Tibial artery (tissue), 4 donors: ENCODE measurements around the gene UROD.

Source experiments
- DNase-seq, 2 donors: peaks; one replicate each; pipeline ENCODE4 v3.0.0-alpha.2; 2019
- H3K27ac ChIP-seq, 2 donors: fragments of 200-600 bp; sonication (generic) in 1 of 2; 1 replicate in 1 of 2; 2 replicates in 1 of 2; pipeline ENCODE4 v1.5.1; 2018 to 2019; ENCODE audit warnings: mild to moderate bottlenecking in 1 of 2
- H3K27me3 ChIP-seq, 2 donors: fragments of 200-600 bp; sonication (generic) in 1 of 2; one replicate each; pipeline versions ENCODE4 v1.5.1 to v1.6.0; 2016 to 2019
- H3K36me3 ChIP-seq, 3 donors: fragments of 200-600 bp; sonication (generic) in 2 of 3; one replicate each; pipeline ENCODE4 v1.5.1; 2016 to 2019; ENCODE audit warnings: mild to moderate bottlenecking in 2 of 3
- H3K4me1 ChIP-seq, 4 donors: fragments of 200-600 bp; sonication (generic) in 2 of 4; 1 replicate in 3 of 4; 2 replicates in 1 of 4; pipeline ENCODE4 v1.5.1; 2016 to 2019
- H3K4me3 ChIP-seq, 2 donors: fragments of 200-600 bp; sonication (generic) in 1 of 2; 1 replicate in 1 of 2; 2 replicates in 1 of 2; pipeline ENCODE4 v1.5.1; 2018 to 2019; ENCODE audit warnings: mild to moderate bottlenecking in 2 of 2
- H3K9me3 ChIP-seq, 3 donors: fragments of 200-600 bp; sonication (generic) in 1 of 3; one replicate each; pipeline ENCODE4 v1.5.1; 2016 to 2019
- CTCF ChIP-seq, 2 experiments: fragments of 200-600 bp in 1 of 2; fragments of 450-650 bp in 1 of 2; IDR thresholded peaks; one replicate each; pipeline ENCODE4 v1.5.1; 2017 to 2019; ENCODE audit warnings: antibody characterized with exemption in 2 of 2, mild to moderate bottlenecking in 1 of 2, moderate library complexity in 1 of 2
- intact Hi-C: fragments of 100-400 bp; cut with DNase I; formaldehyde crosslinking; loops from one replicate; pipeline ENCODE4 v1.15.0; 2023; ENCODE audit warnings: low total_unique reads

Gene UROD

GRCh38 chr1:45008516-45008915 lies 3.5 kb upstream of the UROD start:
- Histone ChIP-seq H3K9me3 (no peaks in the 10 kb centered on the region), H3K36me3 (peaks cover 58 to 60% (median 59%) of the 10 kb centered on the region in 3 donors), H3K27ac (no peak overlapping the region), H3K4me3 (no peak overlapping the region), H3K27me3 (no peaks in the 10 kb centered on the region), H3K4me1 (peaks cover 5 to 37% (median 33%) of the 10 kb centered on the region in 4 donors)
- TF ChIP-seq CTCF (IDR thresholded peaks at IDR 0.05) = no peak
- intact Hi-C loops = loop anchor here (10.0 kb wide), 1 partner anchor 284 kb away; no protein-coding TSS in a partner anchor
- DNase-seq = no peak

GRCh38 chr1:45009296-45009865 lies 2.7 kb upstream of the UROD start:
- H3K9me3 ChIP-seq = no peaks in the 10 kb centered on the region
- peaks cover 5 to 45% (median 40%) of the 10 kb centered on the region in 4 donors for H3K4me1 ChIP-seq
- no peaks in the 10 kb centered on the region for H3K27me3 ChIP-seq
- no peak for DNase-seq
- peaks cover 49 to 51% (median 51%) of the 10 kb centered on the region in 3 donors for H3K36me3 ChIP-seq
- intact Hi-C loops = loop anchor here (10.0 kb wide), 1 partner anchor 285 kb away; no protein-coding TSS in a partner anchor
- H3K4me3 ChIP-seq = peak overlapping the region; percentile 86 to 95
- TF ChIP-seq CTCF (IDR thresholded peaks at IDR 0.05) = no peak
- peak overlapping the region; percentile 85 to 86 for H3K27ac ChIP-seq

- H3K4me1 ChIP-seq = peaks cover 5 to 50% (median 43%) of the 10 kb centered on the region in 4 donors
- no peak for DNase-seq
- peak overlapping the region; percentile 85 to 86 for H3K27ac ChIP-seq
- no peak for TF ChIP-seq CTCF (IDR thresholded peaks at IDR 0.05)
- H3K27me3 ChIP-seq = no peaks in the 10 kb centered on the region
- no peaks in the 10 kb centered on the region for H3K9me3 ChIP-seq
- intact Hi-C loops = loop anchor here (5.0 to 10.0 kb wide), 4 partner anchors 173 to 487 kb away; partner anchors contain the start of gene BEST4
- peaks cover 41 to 48% (median 43%) of the 10 kb centered on the region in 3 donors for H3K36me3 ChIP-seq
- H3K4me3 ChIP-seq = peak overlapping the region; percentile 86 to 95
Observed at GRCh38 chr1:45009956-45010854, 1.8 kb upstream of the UROD start.

- H3K4me3 ChIP-seq = peak within 1 kb of the TSS; percentile 86 to 95
- intact Hi-C loops = loop anchor here (5.0 kb wide), 3 partner anchors 174 to 486 kb away; partner anchors contain the start of gene BEST4
- TF ChIP-seq CTCF (IDR thresholded peaks at IDR 0.05) = no peak
- H3K36me3 ChIP-seq = peaks cover 32 to 41% (median 33%) of the 10 kb centered on the region in 3 donors
- H3K27ac ChIP-seq = peak within 1 kb of the TSS; percentile 85 to 86
- no peaks in the 10 kb centered on the region for H3K9me3 ChIP-seq
- peaks cover 5 to 50% (median 43%) of the 10 kb centered on the region in 4 donors for H3K4me1 ChIP-seq
- H3K27me3 ChIP-seq = no peaks in the 10 kb centered on the region
- DNase-seq = peak; percentile 83 to 88
Observed at GRCh38 chr1:45010855-45011811, 921 bp upstream of the UROD start, which contains the start of gene HECTD3. Gene HECTD3, minus strand, starts transcription at chr1:45011324. Its CDS starts 67 bp downstream, at chr1:45011257.
